GM23338 (cell line): ENCODE data around the gene TNNI3K. TPM values are rescaled to one million over a fixed set of nuclear protein-coding genes. Genes with fewer than 3 reads are reported as not detected.

Experiments
- ATAC-seq: fragments of 200-7000 bp; cut with Tn5 transposase; 3 replicates; pipeline ENCODE4 v1.9.1; 2020
- DNase-seq: peaks from one replicate; pipeline ENCODE4 v3.0.0-alpha.2; 2015; ENCODE audit warnings: low spot score
- H2AFZ ChIP-seq: fragments of 200-600 bp; sonication (generic); 2 replicates; pipeline ENCODE4 v1.8.0; 2016; ENCODE audit warnings: antibody characterized with exemption, mild to moderate bottlenecking, moderate library complexity
- H3F3A ChIP-seq: fragments of 200-600 bp; sonication (generic); replicated peaks from 2 replicates; pipeline ENCODE4 v1.8.0; 2017; ENCODE audit warnings: antibody characterized with exemption, mixed run types, low read depth
- H3K27ac ChIP-seq: fragments of 200-600 bp; sonication (generic); 2 replicates; pipeline ENCODE4 v1.6.1; 2016; ENCODE audit warnings: low read depth
- H3K27me3 ChIP-seq: fragments of 200-600 bp; sonication (generic); 2 replicates; pipeline ENCODE4 v1.8.0; 2016; ENCODE audit warnings: mild to moderate bottlenecking, mixed run types, moderate library complexity; ENCODE audit not compliant: insufficient read depth
- H3K36me3 ChIP-seq: fragments of 200-600 bp; sonication (generic); 2 replicates; pipeline ENCODE4 v1.8.0; 2016; ENCODE audit warnings: mild to moderate bottlenecking; ENCODE audit not compliant: insufficient read depth
- H3K4me1 ChIP-seq: fragments of 200-600 bp; sonication (generic); 2 replicates; pipeline ENCODE4 v1.8.0; 2016; ENCODE audit warnings: mild to moderate bottlenecking, moderate library complexity; ENCODE audit not compliant: insufficient read depth
- H3K4me2 ChIP-seq: fragments of 200-600 bp; sonication (generic); 2 replicates; pipeline ENCODE4 v1.7.1; 2017; ENCODE audit warnings: mixed run types
- H3K4me3 ChIP-seq: fragments of 200-600 bp; sonication (generic); 2 replicates; pipeline ENCODE4 v1.6.1; 2016; ENCODE audit warnings: mixed run types
- H3K79me2 ChIP-seq: fragments of 200-600 bp; sonication (generic); replicated peaks from 2 replicates; pipeline ENCODE4 v1.8.0; 2017; ENCODE audit warnings: mild to moderate bottlenecking; ENCODE audit not compliant: insufficient read depth
- H3K9me2 ChIP-seq: fragments of 200-600 bp; sonication (generic); 2 replicates; pipeline ENCODE4 v1.8.0; 2017; ENCODE audit not compliant: insufficient read depth
- H4K20me1 ChIP-seq: fragments of 200-600 bp; sonication (generic); replicated peaks from 2 replicates; pipeline ENCODE4 v1.8.0; 2017; ENCODE audit warnings: mild to moderate bottlenecking; ENCODE audit not compliant: insufficient read depth
- H3K27ac Mint-ChIP-seq: 2 replicates; pipeline ENCODE4 v1.8.0; 2020; ENCODE audit warnings: inconsistent platforms, mild to moderate bottlenecking, moderate library complexity, mixed read lengths
- H3K27me3 Mint-ChIP-seq: 3 replicates; pipeline ENCODE4 v1.8.0; 2022; ENCODE audit warnings: low read depth, mild to moderate bottlenecking, moderate library complexity, mixed read lengths, inconsistent platforms; ENCODE audit not compliant: insufficient read depth, poor library complexity
- H3K36me3 Mint-ChIP-seq: 3 replicates; pipeline ENCODE4 v1.8.0; 2021; ENCODE audit warnings: low read depth, mild to moderate bottlenecking, inconsistent platforms, moderate library complexity, mixed read lengths
- H3K4me1 Mint-ChIP-seq: 3 replicates; pipeline ENCODE4 v1.8.0; 2020; ENCODE audit warnings: mild to moderate bottlenecking, inconsistent platforms, mixed read lengths
- H3K4me3 Mint-ChIP-seq: 3 replicates; pipeline ENCODE4 v1.8.0; 2021; ENCODE audit warnings: moderate library complexity, mild to moderate bottlenecking, inconsistent platforms, mixed read lengths
- H3K9me3 Mint-ChIP-seq: 3 replicates; pipeline ENCODE4 v1.8.0; 2020; ENCODE audit warnings: moderate library complexity, mild to moderate bottlenecking, inconsistent platforms, mixed read lengths
- CREB1 ChIP-seq: fragments of 250-450 bp; sonication (Bioruptor Pico); IDR thresholded peaks from 2 replicates; pipeline ENCODE4 v1.5.0; 2020; ENCODE audit warnings: low read depth, mild to moderate bottlenecking, moderate library complexity
- EZH2 ChIP-seq: fragments of 200-600 bp; sonication (generic); IDR thresholded peaks from one replicate; pipeline ENCODE4 v1.8.0; 2017; ENCODE audit warnings: antibody characterized with exemption, mild to moderate bottlenecking, low read depth; ENCODE audit not compliant: unreplicated experiment
- EZH2phosphoT487 ChIP-seq: fragments of 200-600 bp; sonication (generic); IDR thresholded peaks from one replicate; pipeline ENCODE4 v1.8.1; 2018; ENCODE audit warnings: antibody characterized with exemption; ENCODE audit not compliant: unreplicated experiment
- JUNB ChIP-seq: IDR thresholded peaks from one replicate; pipeline ENCODE4 v1.6.1; 2016; ENCODE audit warnings: antibody characterized with exemption; ENCODE audit not compliant: unreplicated experiment
- NANOG ChIP-seq: IDR thresholded peaks from 2 replicates; pipeline ENCODE4 v1.6.1; 2016; ENCODE audit warnings: antibody characterized with exemption, borderline replicate concordance
- POLR2AphosphoS5 ChIP-seq: IDR thresholded peaks from 2 replicates; pipeline ENCODE4 v1.6.1; 2016; ENCODE audit warnings: antibody characterized with exemption, low read depth
- STAT1 ChIP-seq: IDR thresholded peaks from one replicate; pipeline ENCODE4 v1.6.1; 2016; ENCODE audit warnings: antibody characterized with exemption; ENCODE audit not compliant: unreplicated experiment
- ZNF114 ChIP-seq: fragments of 250-450 bp; sonication (Bioruptor Pico); IDR thresholded peaks from 2 replicates; pipeline ENCODE4 v1.5.0; 2020; ENCODE audit warnings: mild to moderate bottlenecking, moderate library complexity
- ZNF331 ChIP-seq: fragments of 250-450 bp; sonication (Bioruptor Pico); IDR thresholded peaks from 2 replicates; pipeline ENCODE4 v1.5.0; 2020; ENCODE audit warnings: low read depth, mild to moderate bottlenecking, moderate library complexity
- ZNF462 ChIP-seq: fragments of 250-450 bp; sonication (Bioruptor Pico); IDR thresholded peaks from 2 replicates; pipeline ENCODE4 v1.5.0; 2020; ENCODE audit warnings: mild to moderate bottlenecking, moderate library complexity
- polyA plus RNA-seq: library from polyadenylated mRNA; unstranded; fragments of >200 nt; fragmentation: Nextera tagmentation; extraction: Ambion mirVana; gene quantifications from 2 replicates; pipeline ENCODE4 v1.2.1, GENCODE V29; 2016
- total RNA-seq: library from RNA; depleted of rRNA; stranded (reverse); fragments of >200 nt; shearing (Covaris generic); gene quantifications from 2 replicates; pipeline ENCODE4 v1.2.3, GENCODE V29; 2014
- TF ChIP-seq, protein P1 (sequence below), 2 experiments: fragments of 200-600 bp in 1 of 2; sonication (generic) in 1 of 2; conservative IDR thresholded peaks; 2 replicates each; pipeline versions ENCODE4 v1.5.1 to v1.6.1; 2016 to 2017; ENCODE audit warnings: antibody characterized with exemption in 2 of 2, low read depth in 2 of 2, mild to moderate bottlenecking in 2 of 2, moderate library complexity in 1 of 2
- TF ChIP-seq, protein P2 (sequence below): IDR thresholded peaks from 2 replicates; pipeline ENCODE4 v1.6.1; 2016; ENCODE audit warnings: antibody characterized with exemption
- TF ChIP-seq, protein P3 (sequence below): IDR thresholded peaks from one replicate; pipeline ENCODE4 v1.6.1; 2018; ENCODE audit warnings: antibody characterized with exemption; ENCODE audit not compliant: unreplicated experiment

The TNNI3K gene
- total and polyA plus RNA-seq, 2 experiments from 2014 or later: not detected

- Histone ChIP-seq H3K4me3 (peak overlapping the region; percentile 28; the same call in 1 of the 2 replicates), H3K4me2 (peak overlapping the region; percentile 39), H3K27ac (no peak overlapping the region), H3K36me3 (no peaks in the 10 kb centered on the region), H3K9me2 (no peaks in the 10 kb centered on the region), H3K27me3 (no peaks in the 10 kb centered on the region), H3F3A (no peaks in the 10 kb centered on the region), H4K20me1 (no peaks in the 10 kb centered on the region), H2AFZ (peak overlapping the region; percentile 17), H3K79me2 (no peaks in the 10 kb centered on the region), H3K4me1 (peaks cover 24% of the 10 kb centered on the region)
- TF ChIP-seq, protein P1, sequence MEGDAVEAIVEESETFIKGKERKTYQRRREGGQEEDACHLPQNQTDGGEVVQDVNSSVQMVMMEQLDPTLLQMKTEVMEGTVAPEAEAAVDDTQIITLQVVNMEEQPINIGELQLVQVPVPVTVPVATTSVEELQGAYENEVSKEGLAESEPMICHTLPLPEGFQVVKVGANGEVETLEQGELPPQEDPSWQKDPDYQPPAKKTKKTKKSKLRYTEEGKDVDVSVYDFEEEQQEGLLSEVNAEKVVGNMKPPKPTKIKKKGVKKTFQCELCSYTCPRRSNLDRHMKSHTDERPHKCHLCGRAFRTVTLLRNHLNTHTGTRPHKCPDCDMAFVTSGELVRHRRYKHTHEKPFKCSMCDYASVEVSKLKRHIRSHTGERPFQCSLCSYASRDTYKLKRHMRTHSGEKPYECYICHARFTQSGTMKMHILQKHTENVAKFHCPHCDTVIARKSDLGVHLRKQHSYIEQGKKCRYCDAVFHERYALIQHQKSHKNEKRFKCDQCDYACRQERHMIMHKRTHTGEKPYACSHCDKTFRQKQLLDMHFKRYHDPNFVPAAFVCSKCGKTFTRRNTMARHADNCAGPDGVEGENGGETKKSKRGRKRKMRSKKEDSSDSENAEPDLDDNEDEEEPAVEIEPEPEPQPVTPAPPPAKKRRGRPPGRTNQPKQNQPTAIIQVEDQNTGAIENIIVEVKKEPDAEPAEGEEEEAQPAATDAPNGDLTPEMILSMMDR (conservative IDR thresholded peaks at IDR 0.05; ENCODE audit: low read depth in 2 of 2): no peak
- TF ChIP-seq POLR2AphosphoS5 (no peak), NANOG (no peak), ZNF331 (CRISPR knock-in tag) (no peak), ZNF462 (CRISPR knock-in tag) (no peak), JUNB (no peak), STAT1 (no peak), ZNF114 (no peak), EZH2phosphoT487 (no peak), CREB1 (no peak), EZH2 (no peak)
- TF ChIP-seq, protein P2, sequence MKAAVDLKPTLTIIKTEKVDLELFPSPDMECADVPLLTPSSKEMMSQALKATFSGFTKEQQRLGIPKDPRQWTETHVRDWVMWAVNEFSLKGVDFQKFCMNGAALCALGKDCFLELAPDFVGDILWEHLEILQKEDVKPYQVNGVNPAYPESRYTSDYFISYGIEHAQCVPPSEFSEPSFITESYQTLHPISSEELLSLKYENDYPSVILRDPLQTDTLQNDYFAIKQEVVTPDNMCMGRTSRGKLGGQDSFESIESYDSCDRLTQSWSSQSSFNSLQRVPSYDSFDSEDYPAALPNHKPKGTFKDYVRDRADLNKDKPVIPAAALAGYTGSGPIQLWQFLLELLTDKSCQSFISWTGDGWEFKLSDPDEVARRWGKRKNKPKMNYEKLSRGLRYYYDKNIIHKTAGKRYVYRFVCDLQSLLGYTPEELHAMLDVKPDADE: no peak
- TF ChIP-seq, protein P3, sequence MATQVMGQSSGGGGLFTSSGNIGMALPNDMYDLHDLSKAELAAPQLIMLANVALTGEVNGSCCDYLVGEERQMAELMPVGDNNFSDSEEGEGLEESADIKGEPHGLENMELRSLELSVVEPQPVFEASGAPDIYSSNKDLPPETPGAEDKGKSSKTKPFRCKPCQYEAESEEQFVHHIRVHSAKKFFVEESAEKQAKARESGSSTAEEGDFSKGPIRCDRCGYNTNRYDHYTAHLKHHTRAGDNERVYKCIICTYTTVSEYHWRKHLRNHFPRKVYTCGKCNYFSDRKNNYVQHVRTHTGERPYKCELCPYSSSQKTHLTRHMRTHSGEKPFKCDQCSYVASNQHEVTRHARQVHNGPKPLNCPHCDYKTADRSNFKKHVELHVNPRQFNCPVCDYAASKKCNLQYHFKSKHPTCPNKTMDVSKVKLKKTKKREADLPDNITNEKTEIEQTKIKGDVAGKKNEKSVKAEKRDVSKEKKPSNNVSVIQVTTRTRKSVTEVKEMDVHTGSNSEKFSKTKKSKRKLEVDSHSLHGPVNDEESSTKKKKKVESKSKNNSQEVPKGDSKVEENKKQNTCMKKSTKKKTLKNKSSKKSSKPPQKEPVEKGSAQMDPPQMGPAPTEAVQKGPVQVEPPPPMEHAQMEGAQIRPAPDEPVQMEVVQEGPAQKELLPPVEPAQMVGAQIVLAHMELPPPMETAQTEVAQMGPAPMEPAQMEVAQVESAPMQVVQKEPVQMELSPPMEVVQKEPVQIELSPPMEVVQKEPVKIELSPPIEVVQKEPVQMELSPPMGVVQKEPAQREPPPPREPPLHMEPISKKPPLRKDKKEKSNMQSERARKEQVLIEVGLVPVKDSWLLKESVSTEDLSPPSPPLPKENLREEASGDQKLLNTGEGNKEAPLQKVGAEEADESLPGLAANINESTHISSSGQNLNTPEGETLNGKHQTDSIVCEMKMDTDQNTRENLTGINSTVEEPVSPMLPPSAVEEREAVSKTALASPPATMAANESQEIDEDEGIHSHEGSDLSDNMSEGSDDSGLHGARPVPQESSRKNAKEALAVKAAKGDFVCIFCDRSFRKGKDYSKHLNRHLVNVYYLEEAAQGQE: no peak
- peak; percentile 60 for ATAC-seq
- Mint-ChIP-seq H3K27ac (no peak overlapping the region), H3K27me3 (peaks cover 13% of the 10 kb centered on the region), H3K4me1 (peaks cover 28% of the 10 kb centered on the region), H3K4me3 (peak overlapping the region; percentile 22; the same call in 1 of the 3 replicates), H3K36me3 (no peaks in the 10 kb centered on the region), H3K9me3 (no peaks in the 10 kb centered on the region)
- peak; percentile 68 for DNase-seq
These were observed 269.8 kb downstream of the TNNI3K start for GRCh38 chr1:74504933-74505512.
